HG03064 (cell line): ENCODE measurements around the gene LPCAT1.

ENCODE experiments used
- ATAC-seq: cut with Tn5 transposase; IDR thresholded peaks from one replicate; pipeline ENCODE4 v1.9.1; 2021; ENCODE audit warnings: low read depth; ENCODE audit not compliant: unreplicated experiment

The LPCAT1 gene

GRCh38 chr5:1418238-1418920, 105.4 kb downstream of the LPCAT1 start:
- ATAC-seq, result no peak

GRCh38 chr5:1417586-1418225, 106.1 kb downstream of the LPCAT1 start:
- no peak for ATAC-seq

DNA sequence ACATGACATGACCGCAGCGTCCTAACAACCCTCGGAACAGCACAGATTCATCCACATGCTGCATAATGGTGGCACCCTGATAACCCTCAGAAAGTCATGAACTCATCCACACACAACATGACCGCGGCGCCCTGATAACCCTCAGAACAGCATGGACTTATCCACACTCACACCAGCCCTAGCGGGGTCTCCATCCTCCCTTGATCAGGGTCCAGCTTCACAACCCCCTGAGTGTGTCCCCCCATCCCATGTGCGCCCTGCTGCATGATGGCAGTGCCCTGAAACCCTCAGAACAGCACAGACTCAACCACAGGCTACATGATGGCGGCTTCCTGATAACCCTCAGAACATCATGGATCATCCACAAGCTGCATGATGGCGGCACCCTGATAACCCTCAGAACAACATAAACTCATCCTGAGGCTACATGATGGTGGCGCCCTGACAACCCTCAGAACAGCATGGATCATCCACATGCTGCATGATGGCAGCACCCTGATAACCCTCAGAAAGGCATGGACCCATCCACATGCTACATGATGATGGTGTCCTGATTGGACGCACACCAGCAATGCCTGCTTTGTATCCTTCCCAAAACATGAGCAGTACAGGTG, 106.8 kb downstream of the LPCAT1 start:
- ATAC-seq, result no peak

- ATAC-seq, result no peak
Observed at GRCh38 chr5:1415626-1416360, 108.0 kb downstream of the LPCAT1 start.

- ATAC-seq, result no peak
Observed at GRCh38 chr5:1415059-1415425, 108.7 kb downstream of the LPCAT1 start.

- no peak for ATAC-seq
Observed at GRCh38 chr5:1414311-1415058, 109.3 kb downstream of the LPCAT1 start.

DNA sequence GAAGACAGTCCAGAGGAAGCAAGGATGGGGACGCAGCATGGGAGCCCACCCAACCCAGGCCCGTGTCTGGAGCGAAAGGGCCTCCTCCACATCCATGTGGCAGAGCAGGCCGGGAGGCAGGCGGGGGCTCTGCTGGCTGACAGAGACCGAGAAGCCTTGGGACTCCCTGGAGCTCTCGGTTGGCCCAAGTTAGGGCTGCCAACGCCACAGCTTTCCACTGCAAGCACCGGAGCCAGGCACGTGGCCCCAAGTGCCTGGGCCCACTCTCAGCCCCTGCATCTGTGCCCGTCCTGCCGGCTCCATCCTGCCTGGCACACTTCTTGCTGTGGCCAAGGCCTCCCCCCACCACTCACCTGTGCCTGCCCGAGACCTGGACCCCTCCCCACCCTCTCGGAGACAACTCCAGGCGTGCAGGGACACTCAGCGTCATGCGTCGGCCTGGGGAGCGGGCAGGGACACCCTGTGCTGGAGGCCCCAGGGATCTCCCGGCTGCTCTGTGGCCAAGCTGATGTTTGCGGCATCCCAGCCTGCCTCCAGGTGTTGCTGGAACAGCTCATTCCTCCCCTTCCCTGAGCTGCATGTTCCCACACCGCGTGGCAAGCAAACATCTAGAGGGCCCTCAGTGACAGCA, 110.0 kb downstream of the LPCAT1 start:
- ATAC-seq, result no peak

GRCh38 chr5:1413211-1413610, 110.5 kb downstream of the LPCAT1 start:
- ATAC-seq, result no peak

DNA sequence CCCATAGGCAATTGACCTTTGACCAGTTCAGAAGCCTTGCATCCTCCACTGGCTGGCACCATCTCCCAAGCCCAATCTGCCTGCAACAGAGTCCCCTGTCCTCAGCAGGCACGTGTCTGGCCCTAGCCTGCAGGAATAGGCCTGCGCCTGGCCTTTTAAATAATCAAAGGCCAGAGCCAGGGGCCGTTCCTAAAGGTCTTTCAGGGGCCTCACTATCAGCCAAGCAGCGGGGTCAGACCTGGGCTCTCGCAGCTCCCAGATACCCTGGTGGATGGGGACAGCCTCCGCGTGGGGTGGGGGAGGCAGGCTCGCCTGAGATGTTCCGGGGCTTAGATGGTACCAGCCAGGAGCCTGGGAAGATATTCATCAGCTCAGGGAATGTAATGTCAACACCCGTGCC, 111.1 kb downstream of the LPCAT1 start:
- no peak for ATAC-seq

- no peak for ATAC-seq
Observed at GRCh38 chr5:1412163-1412562, 111.6 kb downstream of the LPCAT1 start.
